PC-9 (cell line): ENCODE results near the gene PLXDC1. TPM values are rescaled to one million over a fixed set of nuclear protein-coding genes. Genes with fewer than 3 reads are reported as not detected.

Experiments
- BruUV-seq: library from RNA; stranded (reverse); fragments of 400-500 nt; replicated peaks from 2 replicates; lab custom pipeline; 2021; lab: Mats Ljungman, UMichigan
- CTCF ChIA-PET: fragments of 300-600 bp; sonication (Branson Sonifier 250); formaldehyde crosslinking; loops from one replicate; lab custom pipeline; 2022; ENCODE audit warnings: antibody characterized with exemption; lab: Charles Lee
- POLR2A ChIA-PET: fragments of 300-600 bp; sonication (Branson Sonifier 250); formaldehyde crosslinking; loops from one replicate; lab custom pipeline; 2022; ENCODE audit warnings: antibody characterized with exemption; ENCODE audit not compliant: unreplicated experiment; lab: Charles Lee
- DNase-seq, 2 experiments: peaks; one replicate each; pipeline versions ENCODE4 v3.0.0 to v3.0.0-alpha.2; 2015 to 2022; ENCODE audit warnings: mixed read lengths in 1 of 2
- H2AFZ ChIP-seq: fragments of 200-600 bp; sonication (generic); 2 replicates; pipeline ENCODE4 v1.8.1; 2017; ENCODE audit warnings: antibody characterized with exemption
- H3F3A ChIP-seq: fragments of 200-600 bp; sonication (generic); 2 replicates; pipeline ENCODE4 v1.8.1; 2017; ENCODE audit warnings: antibody characterized with exemption, mild to moderate bottlenecking, low read depth; ENCODE audit not compliant: insufficient read depth
- H3K27ac ChIP-seq: fragments of 200-600 bp; sonication (generic); 2 replicates; pipeline ENCODE4 v1.6.1; 2016; ENCODE audit warnings: mixed run types
- H3K27me3 ChIP-seq: fragments of 200-600 bp; sonication (generic); 2 replicates; pipeline ENCODE4 v1.6.1; 2016; ENCODE audit warnings: low read depth, mixed run types; ENCODE audit not compliant: insufficient read depth
- H3K36me3 ChIP-seq: fragments of 200-600 bp; sonication (generic); 2 replicates; pipeline ENCODE4 v1.6.1; 2016; ENCODE audit warnings: low read depth, mixed run types
- H3K4me1 ChIP-seq: fragments of 200-600 bp; sonication (generic); replicated peaks from 2 replicates; pipeline ENCODE4 v1.6.1; 2016; ENCODE audit warnings: mixed run types; ENCODE audit not compliant: insufficient read depth
- H3K4me2 ChIP-seq: fragments of 200-600 bp; sonication (generic); 2 replicates; pipeline ENCODE4 v1.6.1; 2017; ENCODE audit warnings: mixed run types
- H3K4me3 ChIP-seq: fragments of 200-600 bp; sonication (generic); 2 replicates; pipeline ENCODE4 v1.6.1; 2016; ENCODE audit warnings: mixed run types
- H3K79me2 ChIP-seq: fragments of 200-600 bp; sonication (generic); 2 replicates; pipeline ENCODE4 v1.6.1; 2017; ENCODE audit warnings: low read depth, mixed run types
- H3K9me2 ChIP-seq: fragments of 200-600 bp; sonication (generic); 2 replicates; pipeline ENCODE4 v1.8.1; 2017; ENCODE audit warnings: mild to moderate bottlenecking; ENCODE audit not compliant: insufficient read depth
- H3K9me3 ChIP-seq: fragments of 200-600 bp; sonication (generic); 2 replicates; pipeline ENCODE4 v1.8.1; 2016; ENCODE audit warnings: low read depth; ENCODE audit not compliant: insufficient read depth
- H4K20me1 ChIP-seq: fragments of 200-600 bp; sonication (generic); 2 replicates; pipeline ENCODE4 v1.8.1; 2017; ENCODE audit not compliant: insufficient read depth
- CTCF ChIP-seq: fragments of 200-600 bp; sonication (generic); conservative IDR thresholded peaks from 2 replicates; pipeline ENCODE4 v1.6.1; 2017; ENCODE audit warnings: mixed run types, antibody characterized with exemption, mild to moderate bottlenecking, moderate library complexity
- EZH2 ChIP-seq: fragments of 200-600 bp; sonication (generic); IDR thresholded peaks from 2 replicates; pipeline ENCODE4 v1.8.0; 2017; ENCODE audit warnings: antibody characterized with exemption, low read depth
- intact Hi-C: fragments of 100-400 bp; cut with micrococcal nuclease; formaldehyde crosslinking; loops from one replicate; pipeline ENCODE4 v1.10.0; 2022; ENCODE audit not compliant: unreplicated experiment
- total RNA-seq: library from RNA; stranded (reverse); gene quantifications from 2 replicates; pipeline ENCODE4 v1.2.3, GENCODE V29; 2021

Gene PLXDC1
- total RNA-seq, 1 experiment from 2014 or later = 2.5 TPM

DNA sequence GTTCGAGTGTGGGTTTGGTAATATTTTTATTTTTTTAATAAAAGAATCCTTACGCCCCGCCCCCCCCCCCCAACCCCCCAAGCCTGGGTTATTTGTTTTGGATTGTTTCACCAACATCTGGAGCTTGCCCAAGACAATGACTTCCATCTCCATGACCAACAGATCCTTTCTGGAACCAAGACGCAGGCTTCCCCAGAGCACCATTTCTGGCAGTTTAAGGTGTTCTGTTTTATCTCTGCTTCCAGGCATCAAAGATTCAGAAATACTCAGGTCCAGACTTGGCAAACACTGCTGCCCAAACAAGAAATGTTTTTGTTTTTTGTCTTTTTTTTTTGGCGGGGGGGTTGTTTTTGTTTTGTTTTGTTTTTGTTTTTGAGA is 56.1 kb downstream of the PLXDC1 start:
- BruUV-seq = no TSS peak
- Histone ChIP-seq H3K4me2 (no peak overlapping the region), H3K9me2 (no peaks in the 10 kb centered on the region), H3K27ac (no peak overlapping the region), H2AFZ (no peak overlapping the region), H3K79me2 (no peaks in the 10 kb centered on the region), H3K27me3 (peaks cover 21% of the 10 kb centered on the region), H3F3A (no peaks in the 10 kb centered on the region), H3K4me1 (no peaks in the 10 kb centered on the region), H4K20me1 (no peaks in the 10 kb centered on the region), H3K9me3 (no peaks in the 10 kb centered on the region), H3K36me3 (no peaks in the 10 kb centered on the region), H3K4me3 (no peak overlapping the region)
- no peak for DNase-seq
- ChIA-PET POLR2A (no interaction called here), CTCF (no interaction called here)
- TF ChIP-seq CTCF (no peak), EZH2 (no peak)
- intact Hi-C loops = no loop called here

GRCh38 chr17:39094607-39095308 is 56.7 kb downstream of the PLXDC1 start:
- Histone ChIP-seq H3K9me2 (no peaks in the 10 kb centered on the region), H3K27me3 (peaks cover 21% of the 10 kb centered on the region), H3F3A (no peaks in the 10 kb centered on the region), H3K9me3 (no peaks in the 10 kb centered on the region), H3K79me2 (no peaks in the 10 kb centered on the region), H3K27ac (no peak overlapping the region), H2AFZ (no peak overlapping the region), H4K20me1 (no peaks in the 10 kb centered on the region), H3K4me1 (no peaks in the 10 kb centered on the region), H3K4me3 (no peak overlapping the region), H3K36me3 (no peaks in the 10 kb centered on the region), H3K4me2 (no peak overlapping the region)
- intact Hi-C loops = no loop called here
- CTCF ChIA-PET = no interaction called here
- POLR2A ChIA-PET = no interaction called here
- DNase-seq = no peak
- BruUV-seq = no TSS peak
- no peak for TF ChIP-seq EZH2
- TF ChIP-seq CTCF = no peak

- POLR2A ChIA-PET = no interaction called here
- CTCF ChIA-PET = no interaction called here
Observed at GRCh38 chr17:39092692-39093230, 58.7 kb downstream of the PLXDC1 start.

More at GRCh38 chr17:39092692-39093230, 58.7 kb downstream of the PLXDC1 start:
- Histone ChIP-seq H3K4me1 (no peaks in the 10 kb centered on the region), H3F3A (no peaks in the 10 kb centered on the region), H3K27me3 (peaks cover 12% of the 10 kb centered on the region; the same call in 1 of the 2 replicates), H3K79me2 (no peaks in the 10 kb centered on the region), H3K36me3 (no peaks in the 10 kb centered on the region), H3K4me2 (no peak overlapping the region), H3K9me3 (no peaks in the 10 kb centered on the region), H3K4me3 (no peak overlapping the region), H3K27ac (no peak overlapping the region), H3K9me2 (no peaks in the 10 kb centered on the region), H4K20me1 (no peaks in the 10 kb centered on the region), H2AFZ (no peak overlapping the region)
- no TSS peak for BruUV-seq
- TF ChIP-seq CTCF (no peak), EZH2 (no peak)
- DNase-seq = no peak
- intact Hi-C loops = no loop called here
